ENCODE data around the gene CELA2A. TPM values are rescaled to one million over a fixed set of nuclear protein-coding genes. Genes with fewer than 3 reads are reported as not detected.
"Not testable (repeated sequence)": the region's sequence is repeated elsewhere in the genome, so short reads cannot be mapped to it uniquely, and the experiment has no call there.

CELA2A gene
- total RNA-seq, 1 experiment from 2014 or later: not detected

DNA sequence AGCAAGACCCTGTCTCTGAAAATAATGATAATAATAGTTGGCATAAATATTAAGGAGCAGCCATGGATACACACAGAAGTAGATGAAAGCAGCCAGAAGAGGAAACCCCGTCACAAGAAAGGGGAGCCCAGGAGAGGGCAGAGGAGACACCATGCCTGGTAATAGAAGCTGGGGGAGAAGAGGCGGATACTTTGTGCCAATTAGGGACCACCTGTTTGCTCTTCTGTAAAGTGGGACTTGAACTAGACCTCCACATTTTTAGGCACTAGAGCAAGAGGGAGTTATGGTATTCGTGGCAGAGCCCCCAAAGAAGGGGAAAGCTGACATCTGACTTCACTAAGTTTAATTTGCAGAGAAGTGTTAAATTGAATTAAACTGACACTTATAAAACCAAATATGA is 31.8 kb downstream of the CELA2A start:
- no peaks in the 10 kb centered on the region for H3K9me3 Mint-ChIP-seq (ENCODE audit: unreplicated experiment)
- intact Hi-C loops (cut with micrococcal nuclease; ENCODE audit: unreplicated experiment): no loop called here
- H3K36me3 Mint-ChIP-seq (ENCODE audit: insufficient read depth, unreplicated experiment): peaks cover 6% of the 10 kb centered on the region
- TF ChIP-seq, protein P1, sequence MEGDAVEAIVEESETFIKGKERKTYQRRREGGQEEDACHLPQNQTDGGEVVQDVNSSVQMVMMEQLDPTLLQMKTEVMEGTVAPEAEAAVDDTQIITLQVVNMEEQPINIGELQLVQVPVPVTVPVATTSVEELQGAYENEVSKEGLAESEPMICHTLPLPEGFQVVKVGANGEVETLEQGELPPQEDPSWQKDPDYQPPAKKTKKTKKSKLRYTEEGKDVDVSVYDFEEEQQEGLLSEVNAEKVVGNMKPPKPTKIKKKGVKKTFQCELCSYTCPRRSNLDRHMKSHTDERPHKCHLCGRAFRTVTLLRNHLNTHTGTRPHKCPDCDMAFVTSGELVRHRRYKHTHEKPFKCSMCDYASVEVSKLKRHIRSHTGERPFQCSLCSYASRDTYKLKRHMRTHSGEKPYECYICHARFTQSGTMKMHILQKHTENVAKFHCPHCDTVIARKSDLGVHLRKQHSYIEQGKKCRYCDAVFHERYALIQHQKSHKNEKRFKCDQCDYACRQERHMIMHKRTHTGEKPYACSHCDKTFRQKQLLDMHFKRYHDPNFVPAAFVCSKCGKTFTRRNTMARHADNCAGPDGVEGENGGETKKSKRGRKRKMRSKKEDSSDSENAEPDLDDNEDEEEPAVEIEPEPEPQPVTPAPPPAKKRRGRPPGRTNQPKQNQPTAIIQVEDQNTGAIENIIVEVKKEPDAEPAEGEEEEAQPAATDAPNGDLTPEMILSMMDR (IDR thresholded peaks at IDR 0.05; ENCODE audit: insufficient read depth in 1 of 2, low read depth in 1 of 2, low read length in 1 of 2, severe bottlenecking in 1 of 2, unreplicated experiment in 1 of 2): no peak
- H3K27ac Mint-ChIP-seq (ENCODE audit: unreplicated experiment): no peak overlapping the region
- H3K36me3 ChIP-seq (ENCODE audit: control insufficient read depth, insufficient read depth, low read length): no peaks in the 10 kb centered on the region
- no peaks in the 10 kb centered on the region for H3K9me3 ChIP-seq
- H3K27me3 ChIP-seq (replicated peaks; ENCODE audit: control insufficient read depth, insufficient read depth, low read length): no peaks in the 10 kb centered on the region
- ChIA-PET POLR2A (no interaction called here), CTCF (no interaction called here)
- H3K4me1 ChIP-seq: no peaks in the 10 kb centered on the region
- H3K4me3 Mint-ChIP-seq (ENCODE audit: unreplicated experiment): no peak overlapping the region
- no peak overlapping the region for H3K4me3 ChIP-seq (ENCODE audit: low read depth, low read length)
- no peaks in the 10 kb centered on the region for H3K4me1 Mint-ChIP-seq (ENCODE audit: low read depth, unreplicated experiment)
- no peak for DNase-seq
- no peaks in the 10 kb centered on the region for H3K27me3 Mint-ChIP-seq (ENCODE audit: insufficient read depth, unreplicated experiment)
- no TSS peak for BruUV-seq (replicated peaks)

DNA sequence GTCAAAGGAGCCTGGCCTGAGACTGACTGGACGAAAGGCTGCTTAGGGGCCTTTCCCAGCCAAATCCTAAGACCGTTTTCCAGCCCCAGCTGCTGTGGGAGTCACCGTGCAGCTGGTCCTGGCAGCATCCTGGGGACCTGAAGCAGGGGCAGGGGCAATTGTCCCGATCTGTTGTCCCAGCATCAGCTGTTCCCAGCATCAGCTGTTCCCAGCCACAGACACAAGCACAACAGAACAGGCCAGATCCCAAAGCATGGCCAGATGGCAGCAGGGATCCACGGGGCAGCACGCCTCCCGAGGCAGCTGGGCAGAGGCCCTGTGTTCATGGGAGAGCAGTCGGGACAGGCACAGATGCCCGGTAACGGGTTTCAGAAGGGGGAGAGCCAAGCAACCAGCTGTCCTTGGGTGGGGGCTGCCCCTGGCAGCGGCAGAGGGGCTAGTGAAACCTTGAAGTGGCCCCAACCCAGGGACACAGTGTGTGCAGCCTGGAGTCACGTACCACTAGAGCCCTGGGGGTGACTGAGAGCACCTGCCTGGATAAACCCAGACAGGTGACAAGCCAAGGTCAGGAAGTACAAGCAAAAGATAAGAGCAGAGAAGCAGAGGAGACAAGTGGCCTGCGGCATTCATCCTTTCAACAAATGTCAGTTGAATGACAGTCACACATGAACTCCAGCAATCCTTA is 32.7 kb downstream of the CELA2A start:
- CTCF ChIA-PET: no interaction called here
- no TSS peak for BruUV-seq (replicated peaks)
- H3K27ac Mint-ChIP-seq (ENCODE audit: unreplicated experiment): no peak overlapping the region
- intact Hi-C loops (cut with micrococcal nuclease; ENCODE audit: unreplicated experiment): no loop called here
- Histone ChIP-seq H3K27me3 (replicated peaks; ENCODE audit: control insufficient read depth, insufficient read depth, low read length) (no peaks in the 10 kb centered on the region), H3K36me3 (ENCODE audit: control insufficient read depth, insufficient read depth, low read length) (no peaks in the 10 kb centered on the region), H3K4me3 (ENCODE audit: low read depth, low read length) (no peak overlapping the region), H3K4me1 (no peaks in the 10 kb centered on the region), H3K9me3 (no peaks in the 10 kb centered on the region)
- H3K4me1 Mint-ChIP-seq (ENCODE audit: low read depth, unreplicated experiment): no peaks in the 10 kb centered on the region
- POLR2A ChIA-PET: no interaction called here
- no peaks in the 10 kb centered on the region for H3K9me3 Mint-ChIP-seq (ENCODE audit: unreplicated experiment)
- H3K27me3 Mint-ChIP-seq (ENCODE audit: insufficient read depth, unreplicated experiment): no peaks in the 10 kb centered on the region
- TF ChIP-seq, protein P1 (IDR thresholded peaks at IDR 0.05; ENCODE audit: insufficient read depth in 1 of 2, low read depth in 1 of 2, low read length in 1 of 2, severe bottlenecking in 1 of 2, unreplicated experiment in 1 of 2): no peak
- no peak for DNase-seq
- H3K36me3 Mint-ChIP-seq (ENCODE audit: insufficient read depth, unreplicated experiment): peaks cover 6% of the 10 kb centered on the region
- H3K4me3 Mint-ChIP-seq (ENCODE audit: unreplicated experiment): no peak overlapping the region

DNA sequence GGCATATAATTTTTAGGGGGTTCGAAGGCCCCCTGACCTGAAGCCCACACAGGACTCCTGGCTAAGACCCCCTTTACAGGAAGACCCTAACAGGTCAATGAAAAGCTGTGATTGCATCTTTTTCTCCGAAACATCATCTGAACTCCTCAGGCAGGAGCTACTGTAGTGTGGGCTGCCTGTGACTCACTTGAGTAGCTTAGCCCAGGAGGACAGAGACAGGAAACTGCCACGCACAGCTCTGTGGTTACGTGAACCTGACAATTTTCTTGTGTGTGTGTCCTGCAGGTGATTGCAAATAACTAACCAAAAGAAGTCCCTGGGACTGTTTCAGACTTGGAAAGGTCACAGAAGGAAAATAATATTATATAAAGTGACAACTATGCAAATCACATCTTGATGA is 34.5 kb downstream of the CELA2A start:
- CTCF ChIA-PET; H3K36me3 Mint-ChIP-seq (ENCODE audit: insufficient read depth, unreplicated experiment); H3K27ac Mint-ChIP-seq (ENCODE audit: unreplicated experiment); H3K4me1 Mint-ChIP-seq (ENCODE audit: low read depth, unreplicated experiment); H3K4me1 ChIP-seq; H3K9me3 Mint-ChIP-seq (ENCODE audit: unreplicated experiment); H3K27me3 Mint-ChIP-seq (ENCODE audit: insufficient read depth, unreplicated experiment); H3K4me3 Mint-ChIP-seq (ENCODE audit: unreplicated experiment); H3K9me3 ChIP-seq; H3K27me3 ChIP-seq (replicated peaks; ENCODE audit: control insufficient read depth, insufficient read depth, low read length); H3K36me3 ChIP-seq (ENCODE audit: control insufficient read depth, insufficient read depth, low read length); intact Hi-C loops (cut with micrococcal nuclease; ENCODE audit: unreplicated experiment); BruUV-seq (replicated peaks); DNase-seq; H3K4me3 ChIP-seq (ENCODE audit: low read depth, low read length): not testable (repeated sequence)
- POLR2A ChIA-PET: interaction anchor here (0.5 kb wide), 1 partner anchor 482 kb away, joined by 12 read pairs; no protein-coding TSS in a partner anchor
